Liver (tissue), 9 donors: ENCODE results near the gene ATP6V1G1. TPM values are rescaled to one million over a fixed set of nuclear protein-coding genes. Genes with fewer than 3 reads are reported as not detected.
A peak's percentile ranks its signal among the peaks of the same experiment; 100 is the strongest.
"Not testable (repeated sequence)": the region's sequence is repeated elsewhere in the genome, so short reads cannot be mapped to it uniquely, and the experiment has no call there.

Experiments used
- DNase-seq: peaks from one replicate; pipeline ENCODE4 v3.0.0-alpha.2; 2017; ENCODE audit warnings: low spot score
- H3K27ac ChIP-seq, 2 donors: one replicate each; pipeline ENCODE4 v1.7.0; 2013; ENCODE audit warnings: inconsistent platforms in 2 of 2, low read length in 2 of 2, control low read depth in 1 of 2, low read depth in 1 of 2, mild to moderate bottlenecking in 1 of 2
- H3K27me3 ChIP-seq, 4 donors: one replicate each; pipeline versions ENCODE4 v1.6.1 to v1.7.0; 2013; ENCODE audit warnings: low read length in 3 of 4, inconsistent platforms in 1 of 4, mild to moderate bottlenecking in 1 of 4, moderate library complexity in 1 of 4; ENCODE audit not compliant: control insufficient read depth in 4 of 4, insufficient read depth in 4 of 4
- H3K36me3 ChIP-seq, 4 donors: one replicate each; pipeline versions ENCODE4 v1.6.1 to v1.7.0; 2013; ENCODE audit warnings: low read length in 3 of 4, mild to moderate bottlenecking in 3 of 4, low read depth in 1 of 4, moderate library complexity in 1 of 4; ENCODE audit not compliant: control insufficient read depth in 4 of 4, insufficient read depth in 3 of 4
- H3K4me1 ChIP-seq, 4 donors: one replicate each; pipeline versions ENCODE4 v1.6.1 to v1.7.0; 2013; ENCODE audit warnings: low read length in 3 of 4, mild to moderate bottlenecking in 3 of 4, moderate library complexity in 1 of 4; ENCODE audit not compliant: control insufficient read depth in 4 of 4, insufficient read depth in 4 of 4
- H3K4me3 ChIP-seq, 3 donors: one replicate each; pipeline versions ENCODE4 v1.6.1 to v1.7.0; 2013; ENCODE audit warnings: low read length in 3 of 3, control low read depth in 1 of 3, low read depth in 1 of 3, mild to moderate bottlenecking in 1 of 3
- H3K9ac ChIP-seq, 2 donors: one replicate each; pipeline ENCODE4 v1.7.0; 2013; ENCODE audit warnings: low read length in 2 of 2, mild to moderate bottlenecking in 2 of 2, moderate library complexity in 2 of 2, control low read depth in 1 of 2, low read depth in 1 of 2
- H3K9me3 ChIP-seq, 4 donors: one replicate each; pipeline versions ENCODE4 v1.6.1 to v1.7.0; 2013; ENCODE audit warnings: low read length in 3 of 4; ENCODE audit not compliant: control insufficient read depth in 4 of 4
- EGR1 ChIP-seq, 2 donors: IDR thresholded peaks; 2 replicates each; pipeline ENCODE4 v1.6.1; 2016 to 2018; ENCODE audit warnings: antibody characterized with exemption in 2 of 2, low read depth in 2 of 2
- FOXA2 ChIP-seq: IDR thresholded peaks from 2 replicates; pipeline ENCODE4 v1.6.1; 2016; ENCODE audit warnings: antibody characterized with exemption
- HNF4A ChIP-seq, 2 donors: conservative IDR thresholded peaks; 2 replicates each; pipeline ENCODE4 v1.6.1; 2016; ENCODE audit warnings: antibody characterized with exemption in 2 of 2, mild to moderate bottlenecking in 2 of 2
- HNF4G ChIP-seq: IDR thresholded peaks from 2 replicates; pipeline ENCODE4 v1.6.1; 2016; ENCODE audit warnings: antibody characterized with exemption
- RAD21 ChIP-seq, 2 donors: IDR thresholded peaks; 2 replicates each; pipeline ENCODE4 v1.6.1; 2016; ENCODE audit warnings: antibody characterized with exemption in 2 of 2, mild to moderate bottlenecking in 2 of 2
- TAF1 ChIP-seq: conservative IDR thresholded peaks from 2 replicates; pipeline ENCODE4 v1.6.1; 2016; ENCODE audit warnings: antibody characterized with exemption, mild to moderate bottlenecking
- WGBS: extraction: QIAGEN DNeasy Blood & Tissue Kit; methylation state at CpG from one replicate; pipeline ENCODE4 v1.1.7; 2013; 5-methylcytosine and 5-hydroxymethylcytosine counted together
- polyA plus RNA-seq, 2 donors: library from polyadenylated mRNA; stranded (reverse) in 1 of 2; unstranded in 1 of 2; fragments of 200-250 nt in 1 of 2; fragments of >200 nt in 1 of 2; fragmentation: Nextera tagmentation in 1 of 2; extraction: Ambion mirVana in 1 of 2; gene quantifications; one replicate each; pipeline versions ENCODE4 v1.2.1 to v1.2.3, GENCODE V29; 2013 to 2015
- total RNA-seq, 2 donors: library from RNA; depleted of rRNA; stranded (reverse); fragments of >200 nt; gene quantifications; one replicate each; pipeline ENCODE4 v1.2.3, GENCODE V29; 2014
- TF ChIP-seq, protein P1 (sequence below): fragments of 150-350 bp; IDR thresholded peaks from 2 replicates; pipeline ENCODE4 v1.5.1; 2017; ENCODE audit warnings: improper control_type of control experiment, low read depth, low read length; ENCODE audit not compliant: missing input control
- TF ChIP-seq, protein P2 (sequence below): IDR thresholded peaks from 2 replicates; pipeline ENCODE4 v1.6.1; 2016; ENCODE audit warnings: antibody characterized with exemption
- donor health status: healthy.
- donor health status: healthy.
- donor health status: healthy.
- donor health status: healthy.
- donor health status: healthy.

Gene ATP6V1G1
- total and polyA plus RNA-seq, 4 donors = 41.4 to 152 (median 75.7) TPM

GRCh38 chr9:114574438-114574837 lies 13.1 kb upstream of the ATP6V1G1 start:
- Histone ChIP-seq H3K4me1 (peaks cover 0 to 2% (median 0%) of the 10 kb centered on the region in 4 donors), H3K27ac (no peak overlapping the region), H3K4me3 (no peak overlapping the region), H3K9ac (no peak overlapping the region), H3K27me3 (no peaks in the 10 kb centered on the region), H3K36me3 (no peaks in the 10 kb centered on the region), H3K9me3 (no peaks in the 10 kb centered on the region)
- 11% methylated on average over 1 of the region's 1 CpG for WGBS
- DNase-seq = no peak
- TF ChIP-seq RAD21 (IDR thresholded peaks at IDR 0.05) = peak in 1 of 2 donors; percentile 6
- TF ChIP-seq, protein P1, sequence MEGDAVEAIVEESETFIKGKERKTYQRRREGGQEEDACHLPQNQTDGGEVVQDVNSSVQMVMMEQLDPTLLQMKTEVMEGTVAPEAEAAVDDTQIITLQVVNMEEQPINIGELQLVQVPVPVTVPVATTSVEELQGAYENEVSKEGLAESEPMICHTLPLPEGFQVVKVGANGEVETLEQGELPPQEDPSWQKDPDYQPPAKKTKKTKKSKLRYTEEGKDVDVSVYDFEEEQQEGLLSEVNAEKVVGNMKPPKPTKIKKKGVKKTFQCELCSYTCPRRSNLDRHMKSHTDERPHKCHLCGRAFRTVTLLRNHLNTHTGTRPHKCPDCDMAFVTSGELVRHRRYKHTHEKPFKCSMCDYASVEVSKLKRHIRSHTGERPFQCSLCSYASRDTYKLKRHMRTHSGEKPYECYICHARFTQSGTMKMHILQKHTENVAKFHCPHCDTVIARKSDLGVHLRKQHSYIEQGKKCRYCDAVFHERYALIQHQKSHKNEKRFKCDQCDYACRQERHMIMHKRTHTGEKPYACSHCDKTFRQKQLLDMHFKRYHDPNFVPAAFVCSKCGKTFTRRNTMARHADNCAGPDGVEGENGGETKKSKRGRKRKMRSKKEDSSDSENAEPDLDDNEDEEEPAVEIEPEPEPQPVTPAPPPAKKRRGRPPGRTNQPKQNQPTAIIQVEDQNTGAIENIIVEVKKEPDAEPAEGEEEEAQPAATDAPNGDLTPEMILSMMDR = no peak

GRCh38 chr9:114576779-114577178 lies 10.8 kb upstream of the ATP6V1G1 start:
- not testable (repeated sequence) for DNase-seq, H3K4me3 ChIP-seq

GRCh38 chr9:114578134-114578533 lies 9.4 kb upstream of the ATP6V1G1 start:
- not testable (repeated sequence) for H3K4me1 ChIP-seq, H3K9ac ChIP-seq, DNase-seq, H3K27ac ChIP-seq, H3K27me3 ChIP-seq, H3K36me3 ChIP-seq, H3K9me3 ChIP-seq, H3K4me3 ChIP-seq
- 76% methylated on average over 5 of the region's 5 CpGs for WGBS

More at GRCh38 chr9:114576779-114577178, 10.8 kb upstream of the ATP6V1G1 start:
- not testable (repeated sequence) for H3K27ac ChIP-seq, H3K36me3 ChIP-seq, H3K9me3 ChIP-seq, H3K27me3 ChIP-seq, H3K9ac ChIP-seq, H3K4me1 ChIP-seq
- WGBS = 86% methylated on average over 5 of the region's 5 CpGs

DNA sequence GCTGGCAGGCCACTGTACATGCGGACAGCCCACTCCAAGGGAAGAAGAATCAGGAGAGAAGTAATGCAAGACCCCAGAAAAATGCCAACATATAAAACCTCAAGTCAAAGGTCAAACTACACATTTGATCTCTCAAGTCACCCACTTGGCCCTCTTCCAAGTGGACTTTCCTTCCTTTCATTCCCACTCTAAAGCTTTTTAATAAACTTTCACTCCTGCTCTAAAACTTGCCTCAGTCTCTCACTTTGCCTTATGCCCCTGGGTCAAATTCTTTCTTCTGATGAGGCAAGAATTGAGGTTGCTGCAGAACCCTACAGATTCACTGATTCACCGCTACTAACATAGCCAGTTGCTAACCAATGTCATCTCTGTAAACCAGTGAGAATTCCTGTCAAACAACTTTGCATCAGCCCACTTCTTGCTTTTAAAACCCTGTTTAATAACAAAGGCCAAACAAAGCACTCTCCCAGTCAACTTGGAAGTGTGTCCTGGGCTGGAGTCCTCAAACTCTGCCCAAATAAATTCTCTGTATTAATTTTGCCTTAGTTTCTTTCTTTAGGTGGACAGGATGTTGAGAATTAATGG lies 6.9 kb upstream of the ATP6V1G1 start:
- no peaks in the 10 kb centered on the region for H3K36me3 ChIP-seq
- no peaks in the 10 kb centered on the region for H3K27me3 ChIP-seq
- H3K9me3 ChIP-seq = no peaks in the 10 kb centered on the region
- H3K27ac ChIP-seq = no peak overlapping the region
- no peak for TF ChIP-seq HNF4G
- TF ChIP-seq HNF4A (conservative IDR thresholded peaks at IDR 0.05) = peak; percentile 18 to 63
- TF ChIP-seq EGR1 (IDR thresholded peaks at IDR 0.05; ENCODE audit: low read depth in 2 of 2) = no peak
- no peak for TF ChIP-seq TAF1
- TF ChIP-seq, protein P2, sequence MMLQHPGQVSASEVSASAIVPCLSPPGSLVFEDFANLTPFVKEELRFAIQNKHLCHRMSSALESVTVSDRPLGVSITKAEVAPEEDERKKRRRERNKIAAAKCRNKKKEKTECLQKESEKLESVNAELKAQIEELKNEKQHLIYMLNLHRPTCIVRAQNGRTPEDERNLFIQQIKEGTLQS = no peak
- TF ChIP-seq RAD21 (IDR thresholded peaks at IDR 0.05) = no peak
- no peak for TF ChIP-seq FOXA2
- no peak overlapping the region for H3K9ac ChIP-seq
- no peak overlapping the region for H3K4me3 ChIP-seq
- H3K4me1 ChIP-seq = peaks cover 0 to 3% (median 0%) of the 10 kb centered on the region in 4 donors
- 95% methylated on average over 2 of the region's 2 CpGs for WGBS
- no peak for DNase-seq
